PFSK-1 (cell line): ENCODE results near the gene HMHB1.

Experiments used
- FOXP2 ChIP-seq: optimal IDR thresholded peaks from 2 replicates; pipeline ENCODE3; 2011; ENCODE audit warnings: borderline replicate concordance, control low read depth, inconsistent platforms; ENCODE audit not compliant: insufficient read depth; ENCODE audit errors: extremely low read length, extremely low read depth
- POLR2AphosphoS5 ChIP-seq: IDR thresholded peaks from 2 replicates; pipeline ENCODE4 v1.6.1; 2012; ENCODE audit warnings: low read depth, mild to moderate bottlenecking, control low read depth, low read length, moderate library complexity
- SIN3A ChIP-seq: IDR thresholded peaks from 2 replicates; pipeline ENCODE4 v1.6.1; 2012; ENCODE audit warnings: mild to moderate bottlenecking, low read length, moderate library complexity, borderline replicate concordance; ENCODE audit not compliant: insufficient read depth
- TAF1 ChIP-seq: IDR thresholded peaks from 2 replicates; pipeline ENCODE4 v1.6.1; 2012; ENCODE audit warnings: low read length, control low read depth, borderline replicate concordance; ENCODE audit not compliant: insufficient read depth
- TF ChIP-seq, protein P1 (sequence below), 2 experiments: IDR thresholded peaks; 2 replicates each; pipeline versions ENCODE4 v1.6.1 to v1.8.0; 2011 to 2012; ENCODE audit warnings: low read depth in 2 of 2, low read length in 2 of 2, control low read depth in 1 of 2, inconsistent platforms in 1 of 2, mild to moderate bottlenecking in 1 of 2, moderate library complexity in 1 of 2; ENCODE audit not compliant: insufficient read depth in 1 of 2

DNA sequence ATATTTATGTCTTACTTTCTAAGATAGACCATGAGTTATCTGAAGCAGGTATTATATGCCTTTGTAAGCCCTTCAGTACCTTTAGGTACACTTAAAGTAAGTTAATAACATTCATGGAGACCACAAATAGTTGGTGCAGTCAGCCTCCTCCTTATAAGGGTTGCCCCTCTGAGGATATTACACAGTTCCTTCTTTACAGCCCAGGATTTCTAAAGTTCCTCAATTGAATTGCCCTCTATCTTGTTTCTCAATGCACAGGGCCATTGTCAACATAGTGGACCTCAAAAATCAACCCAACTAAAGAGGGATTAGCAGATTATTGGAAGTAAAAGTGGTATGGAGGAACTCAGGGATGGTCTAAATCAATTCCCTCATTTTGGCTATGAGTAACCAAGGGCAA lies 50.3 kb downstream of the HMHB1 start:
- TF ChIP-seq FOXP2 = no peak
- no peak for TF ChIP-seq TAF1
- no peak for TF ChIP-seq POLR2AphosphoS5
- TF ChIP-seq SIN3A = no peak
- TF ChIP-seq, protein P1, sequence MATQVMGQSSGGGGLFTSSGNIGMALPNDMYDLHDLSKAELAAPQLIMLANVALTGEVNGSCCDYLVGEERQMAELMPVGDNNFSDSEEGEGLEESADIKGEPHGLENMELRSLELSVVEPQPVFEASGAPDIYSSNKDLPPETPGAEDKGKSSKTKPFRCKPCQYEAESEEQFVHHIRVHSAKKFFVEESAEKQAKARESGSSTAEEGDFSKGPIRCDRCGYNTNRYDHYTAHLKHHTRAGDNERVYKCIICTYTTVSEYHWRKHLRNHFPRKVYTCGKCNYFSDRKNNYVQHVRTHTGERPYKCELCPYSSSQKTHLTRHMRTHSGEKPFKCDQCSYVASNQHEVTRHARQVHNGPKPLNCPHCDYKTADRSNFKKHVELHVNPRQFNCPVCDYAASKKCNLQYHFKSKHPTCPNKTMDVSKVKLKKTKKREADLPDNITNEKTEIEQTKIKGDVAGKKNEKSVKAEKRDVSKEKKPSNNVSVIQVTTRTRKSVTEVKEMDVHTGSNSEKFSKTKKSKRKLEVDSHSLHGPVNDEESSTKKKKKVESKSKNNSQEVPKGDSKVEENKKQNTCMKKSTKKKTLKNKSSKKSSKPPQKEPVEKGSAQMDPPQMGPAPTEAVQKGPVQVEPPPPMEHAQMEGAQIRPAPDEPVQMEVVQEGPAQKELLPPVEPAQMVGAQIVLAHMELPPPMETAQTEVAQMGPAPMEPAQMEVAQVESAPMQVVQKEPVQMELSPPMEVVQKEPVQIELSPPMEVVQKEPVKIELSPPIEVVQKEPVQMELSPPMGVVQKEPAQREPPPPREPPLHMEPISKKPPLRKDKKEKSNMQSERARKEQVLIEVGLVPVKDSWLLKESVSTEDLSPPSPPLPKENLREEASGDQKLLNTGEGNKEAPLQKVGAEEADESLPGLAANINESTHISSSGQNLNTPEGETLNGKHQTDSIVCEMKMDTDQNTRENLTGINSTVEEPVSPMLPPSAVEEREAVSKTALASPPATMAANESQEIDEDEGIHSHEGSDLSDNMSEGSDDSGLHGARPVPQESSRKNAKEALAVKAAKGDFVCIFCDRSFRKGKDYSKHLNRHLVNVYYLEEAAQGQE (IDR thresholded peaks at IDR 0.05; ENCODE audit: insufficient read depth in 1 of 2, low read depth in 2 of 2, low read length in 2 of 2) = no peak
